ENCODE results near the gene NFIB. TPM values are rescaled to one million over a fixed set of nuclear protein-coding genes. Genes with fewer than 3 reads are reported as not detected.
A peak's percentile ranks its signal among the peaks of the same experiment; 100 is the strongest.

NFIB gene
- total and polyA plus RNA-seq, 2 experiments from 2014 or later, result 5.3 to 6.0 TPM

DNA sequence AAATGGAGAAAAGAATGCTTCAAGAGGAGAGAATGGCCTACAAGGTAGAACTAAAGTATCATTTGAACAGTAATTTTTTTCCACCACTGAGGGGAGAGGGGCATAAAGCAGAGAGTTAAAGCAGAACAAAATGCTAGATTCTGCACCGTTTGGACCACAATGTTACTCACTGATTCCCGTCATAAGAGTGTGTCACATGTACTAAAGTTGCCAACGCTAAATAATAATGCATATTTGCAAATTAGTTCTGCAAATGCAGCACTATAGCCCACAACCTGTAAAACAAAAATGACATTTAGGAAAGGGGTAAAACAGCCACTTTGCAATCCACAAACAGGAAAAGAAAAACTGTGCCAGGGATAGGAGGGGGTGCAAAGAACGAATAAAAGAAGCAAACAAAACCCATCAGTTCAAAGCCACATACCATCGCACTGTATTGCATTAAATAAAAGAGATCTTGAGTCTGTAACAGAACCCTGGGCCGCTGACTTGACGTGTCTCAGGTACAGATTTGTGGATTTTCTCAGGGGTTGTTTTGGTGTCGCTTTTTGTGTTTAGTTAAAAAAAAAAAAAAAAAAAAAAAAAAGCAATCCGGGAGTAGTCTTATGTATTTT lies 7.7 kb upstream of the NFIB start:
- Histone ChIP-seq H3K4me3 (peak overlapping the region; percentile 83), H2AFZ (peak overlapping the region; percentile 92; the same call in 1 of the 2 replicates), H3K27me3 (replicated peaks; ENCODE audit: insufficient read depth) (no peaks in the 10 kb centered on the region), H3F3A (ENCODE audit: insufficient read depth) (peaks cover 52% of the 10 kb centered on the region), H3K4me2 (ENCODE audit: unreplicated experiment) (peak overlapping the region; percentile 81), H3K27ac (no peak overlapping the region), H3K9me3 (ENCODE audit: low read depth) (no peaks in the 10 kb centered on the region), H3K79me2 (ENCODE audit: insufficient read depth) (no peaks in the 10 kb centered on the region), H3K36me3 (ENCODE audit: low read depth) (no peaks in the 10 kb centered on the region), H3K9me2 (ENCODE audit: insufficient read depth) (no peaks in the 10 kb centered on the region), H4K20me1 (ENCODE audit: insufficient read depth) (no peaks in the 10 kb centered on the region), H3K9ac (peak overlapping the region; percentile 88), H3K4me1 (ENCODE audit: insufficient read depth) (peaks cover 30% of the 10 kb centered on the region)
- 12 to 16% methylated on average over 9 of the region's 9 CpGs for WGBS, 2 experiments (ENCODE audit: low coverage in 1 of 2, low lambda C conversion rate in 2 of 2, missing lambda C conversion rate in 2 of 2)
- in situ Hi-C loops (cut with MboI), result no loop called here
- no peak for TF ChIP-seq EZH2phosphoT487 (IDR thresholded peaks at IDR 0.05; ENCODE audit: insufficient read depth, low read depth)
- no peak for TF ChIP-seq EZH2 (IDR thresholded peaks at IDR 0.05; ENCODE audit: insufficient read depth, poor library complexity, severe bottlenecking)
- DNase-seq, result peak; percentile 55

DNA sequence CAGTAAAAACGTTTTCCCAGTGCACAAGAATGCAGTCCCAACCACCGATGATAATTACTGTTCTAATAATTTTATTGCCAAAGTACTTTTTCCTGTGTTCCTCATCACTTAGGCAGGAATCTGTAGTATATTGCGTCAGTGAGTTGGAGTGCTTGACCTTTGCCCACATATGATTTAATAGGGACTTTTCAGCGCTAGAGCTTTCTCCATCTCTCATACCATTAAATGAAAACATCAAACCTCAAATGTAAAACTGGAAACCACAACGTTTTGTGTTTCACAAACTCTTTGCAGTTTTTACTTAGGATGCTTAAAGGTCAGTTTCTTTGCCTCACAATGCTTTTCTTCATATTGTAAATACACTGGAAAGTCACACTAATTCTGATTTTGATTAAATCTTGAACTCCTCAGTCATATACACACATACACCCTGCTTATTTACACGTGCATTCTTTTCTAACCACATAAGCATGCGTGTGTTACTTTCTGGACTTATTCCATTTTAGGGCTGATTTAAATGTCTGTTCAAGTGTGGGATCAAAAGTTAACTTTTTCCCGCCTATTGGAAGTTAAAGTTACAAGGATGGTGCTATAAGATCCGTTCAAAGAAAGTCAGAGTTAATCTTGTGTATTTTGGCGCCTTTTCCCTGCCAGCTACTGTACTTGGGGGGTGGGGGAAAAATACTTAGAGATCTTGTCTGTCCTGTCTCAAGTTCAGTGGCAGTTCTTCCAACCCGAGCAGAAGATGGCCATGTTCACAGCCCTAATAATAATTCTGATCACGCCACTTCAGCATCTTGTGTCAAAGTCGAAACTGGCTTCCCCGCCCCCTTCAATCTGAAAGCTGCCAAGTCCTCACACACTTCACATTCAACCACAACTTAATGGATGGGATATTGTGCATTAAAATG lies 6.6 kb upstream of the NFIB start:
- WGBS, 2 experiments (ENCODE audit: low coverage in 1 of 2, low lambda C conversion rate in 2 of 2, missing lambda C conversion rate in 2 of 2), result 3% methylated on average over 14 of the region's 14 CpGs
- Histone ChIP-seq H3K36me3 (ENCODE audit: low read depth) (no peaks in the 10 kb centered on the region), H2AFZ (no peak overlapping the region), H3K9me3 (ENCODE audit: low read depth) (no peaks in the 10 kb centered on the region), H4K20me1 (ENCODE audit: insufficient read depth) (no peaks in the 10 kb centered on the region), H3K4me3 (peak overlapping the region; percentile 83), H3K79me2 (ENCODE audit: insufficient read depth) (no peaks in the 10 kb centered on the region), H3K4me2 (ENCODE audit: unreplicated experiment) (peak overlapping the region; percentile 81), H3F3A (ENCODE audit: insufficient read depth) (peaks cover 49% of the 10 kb centered on the region), H3K27ac (peak overlapping the region; percentile 17), H3K9me2 (ENCODE audit: insufficient read depth) (no peaks in the 10 kb centered on the region), H3K27me3 (replicated peaks; ENCODE audit: insufficient read depth) (no peaks in the 10 kb centered on the region), H3K9ac (no peak overlapping the region), H3K4me1 (ENCODE audit: insufficient read depth) (peaks cover 25% of the 10 kb centered on the region)
- TF ChIP-seq EZH2phosphoT487 (IDR thresholded peaks at IDR 0.05; ENCODE audit: insufficient read depth, low read depth) (peak; percentile 99), EZH2 (IDR thresholded peaks at IDR 0.05; ENCODE audit: insufficient read depth, poor library complexity, severe bottlenecking) (no peak)
- DNase-seq, result peak; percentile 83
- in situ Hi-C loops (cut with MboI), result no loop called here

- Histone ChIP-seq H3K4me2 (ENCODE audit: unreplicated experiment) (no peak overlapping the region), H3K27me3 (replicated peaks; ENCODE audit: insufficient read depth) (no peaks in the 10 kb centered on the region), H3K9me3 (ENCODE audit: low read depth) (no peaks in the 10 kb centered on the region), H4K20me1 (ENCODE audit: insufficient read depth) (no peaks in the 10 kb centered on the region), H3K4me3 (no peak overlapping the region), H3K79me2 (ENCODE audit: insufficient read depth) (no peaks in the 10 kb centered on the region), H3K4me1 (ENCODE audit: insufficient read depth) (peaks cover 25% of the 10 kb centered on the region), H3K36me3 (ENCODE audit: low read depth) (no peaks in the 10 kb centered on the region), H3K27ac (no peak overlapping the region), H3F3A (ENCODE audit: insufficient read depth) (peaks cover 49% of the 10 kb centered on the region), H3K9me2 (ENCODE audit: insufficient read depth) (no peaks in the 10 kb centered on the region), H2AFZ (no peak overlapping the region), H3K9ac (no peak overlapping the region)
- TF ChIP-seq EZH2phosphoT487 (IDR thresholded peaks at IDR 0.05; ENCODE audit: insufficient read depth, low read depth) (no peak), EZH2 (IDR thresholded peaks at IDR 0.05; ENCODE audit: insufficient read depth, poor library complexity, severe bottlenecking) (no peak)
- DNase-seq, result no peak
- WGBS, 2 experiments (ENCODE audit: low coverage in 1 of 2, low lambda C conversion rate in 2 of 2, missing lambda C conversion rate in 2 of 2), result 93 to 94% methylated on average over 4 of the region's 4 CpGs
- in situ Hi-C loops (cut with MboI), result no loop called here
These were observed 5.1 kb upstream of the NFIB start for GRCh38 chr9:14318934-14319580.

DNA sequence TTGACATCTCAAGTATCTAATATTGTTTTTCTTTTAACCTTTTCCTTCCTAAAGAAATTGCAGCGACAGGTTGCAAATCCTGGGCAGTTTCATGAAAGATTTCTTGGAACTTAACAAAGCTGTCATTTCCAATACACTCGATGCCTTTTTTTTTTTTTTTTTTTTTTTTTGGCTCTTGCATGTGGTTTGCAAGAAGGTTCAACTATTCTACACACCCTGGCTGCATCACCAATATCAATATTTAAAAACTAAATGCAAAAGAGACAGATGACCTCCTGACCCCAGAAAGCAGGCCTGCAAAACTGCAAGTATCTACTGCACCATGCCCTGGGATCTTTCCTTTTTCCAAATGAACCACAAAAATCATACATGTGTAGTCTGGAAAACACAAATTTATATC lies 4.4 kb upstream of the NFIB start:
- Histone ChIP-seq H3K4me2 (ENCODE audit: unreplicated experiment) (no peak overlapping the region), H3K4me1 (ENCODE audit: insufficient read depth) (peaks cover 25% of the 10 kb centered on the region), H3F3A (ENCODE audit: insufficient read depth) (peaks cover 49% of the 10 kb centered on the region), H3K9ac (no peak overlapping the region), H3K79me2 (ENCODE audit: insufficient read depth) (no peaks in the 10 kb centered on the region), H3K9me3 (ENCODE audit: low read depth) (no peaks in the 10 kb centered on the region), H3K9me2 (ENCODE audit: insufficient read depth) (no peaks in the 10 kb centered on the region), H4K20me1 (ENCODE audit: insufficient read depth) (no peaks in the 10 kb centered on the region), H3K27me3 (replicated peaks; ENCODE audit: insufficient read depth) (no peaks in the 10 kb centered on the region), H3K36me3 (ENCODE audit: low read depth) (no peaks in the 10 kb centered on the region), H2AFZ (no peak overlapping the region), H3K27ac (no peak overlapping the region), H3K4me3 (no peak overlapping the region)
- no peak for DNase-seq
- in situ Hi-C loops (cut with MboI), result no loop called here
- TF ChIP-seq EZH2phosphoT487 (IDR thresholded peaks at IDR 0.05; ENCODE audit: insufficient read depth, low read depth), result no peak
- TF ChIP-seq EZH2 (IDR thresholded peaks at IDR 0.05; ENCODE audit: insufficient read depth, poor library complexity, severe bottlenecking), result no peak
- WGBS, 2 experiments (ENCODE audit: low coverage in 1 of 2, low lambda C conversion rate in 2 of 2, missing lambda C conversion rate in 2 of 2), result 85 to 93% methylated on average over 2 of the region's 2 CpGs

All from GM23248 (cell line).